ENCODE measurements around the gene HCLS1. TPM values are rescaled to one million over a fixed set of nuclear protein-coding genes. Genes with fewer than 3 reads are reported as not detected.

Gene HCLS1
- total RNA-seq, 2 experiments from 2014 or later = 183 to 193 TPM

DNA sequence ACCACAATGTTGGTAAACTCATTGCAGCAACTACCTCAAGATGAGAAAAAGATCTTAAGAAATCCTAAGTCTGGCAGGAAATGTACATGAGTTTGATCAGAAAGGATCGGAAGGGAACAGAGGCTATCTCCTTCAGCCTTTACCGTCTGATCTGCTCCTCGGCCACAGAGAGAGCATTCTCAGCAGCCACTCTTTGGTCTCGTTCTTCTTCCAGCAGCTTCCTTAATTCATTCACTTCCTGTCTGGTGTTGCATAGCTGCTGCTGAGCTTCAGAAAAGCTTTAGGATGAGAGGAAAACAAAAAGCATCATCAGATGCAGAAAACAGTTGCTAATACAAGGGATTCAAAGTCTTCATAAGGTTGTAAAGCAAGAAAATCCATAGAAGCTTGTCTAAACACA lies 6.6 kb upstream of the HCLS1 start:
- no peaks in the 10 kb centered on the region for H3K27me3 Mint-ChIP-seq
- H3K9me3 Mint-ChIP-seq = no peaks in the 10 kb centered on the region
- peaks cover 29% of the 10 kb centered on the region for H3K36me3 Mint-ChIP-seq
- H3K4me3 Mint-ChIP-seq = no peak overlapping the region
- DNase-seq = no peak
- H3K27ac Mint-ChIP-seq = no peak overlapping the region
- no peaks in the 10 kb centered on the region for H3K4me1 Mint-ChIP-seq

DNA sequence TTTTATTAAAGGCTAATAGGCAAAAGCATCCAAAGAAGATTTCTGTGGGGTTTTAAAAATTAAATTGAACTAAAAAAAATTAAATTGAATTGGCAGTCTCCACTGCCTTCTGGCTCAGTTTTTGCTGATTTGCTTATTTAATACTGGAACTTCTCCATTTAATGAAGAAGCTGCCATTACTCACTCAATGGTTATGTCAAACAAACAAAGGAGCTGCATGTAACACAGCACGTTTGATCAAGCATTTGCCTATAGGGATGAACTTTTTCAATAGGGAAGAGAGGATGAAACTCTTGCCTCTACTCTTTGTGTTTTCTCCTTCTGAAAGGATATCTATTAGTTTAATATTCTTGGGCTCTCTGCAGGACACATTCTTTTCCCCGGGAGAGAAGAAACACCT lies 4.8 kb upstream of the HCLS1 start:
- H3K9me3 Mint-ChIP-seq = no peaks in the 10 kb centered on the region
- peaks cover 10% of the 10 kb centered on the region for H3K4me1 Mint-ChIP-seq
- no peaks in the 10 kb centered on the region for H3K27me3 Mint-ChIP-seq
- no peak overlapping the region for H3K27ac Mint-ChIP-seq
- peaks cover 34% of the 10 kb centered on the region for H3K36me3 Mint-ChIP-seq
- no peak for DNase-seq
- no peak overlapping the region for H3K4me3 Mint-ChIP-seq

DNA sequence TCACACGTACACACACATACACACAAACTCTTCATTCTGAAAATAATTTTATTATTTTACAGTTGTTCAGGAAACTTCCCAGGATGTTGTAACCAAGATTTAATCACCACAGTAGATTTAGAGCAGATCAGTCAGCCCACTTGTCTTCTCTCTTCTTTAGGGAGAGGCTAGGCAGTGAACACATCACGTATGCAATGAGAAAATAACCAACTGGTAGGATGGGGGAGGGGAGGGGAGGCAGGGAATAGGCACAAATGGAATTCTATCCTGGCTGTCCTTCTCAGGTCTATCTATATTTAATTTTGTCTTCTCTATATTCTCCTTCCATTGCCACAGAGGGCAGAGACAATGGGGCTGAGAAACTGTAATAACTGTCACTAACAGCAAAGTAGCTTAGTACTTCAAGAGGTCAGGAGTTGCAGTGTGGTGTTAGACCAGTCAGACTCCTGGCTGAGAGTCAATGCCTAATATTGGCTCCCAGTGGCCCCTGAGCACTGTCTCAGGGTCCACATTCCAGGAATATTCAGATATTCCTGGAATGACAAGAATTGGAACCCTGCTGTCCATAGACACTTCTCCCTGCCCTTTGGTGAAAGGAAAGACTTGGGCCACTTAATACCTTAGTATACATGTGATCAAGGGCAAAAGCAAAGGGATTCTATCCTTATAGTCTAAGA lies 2.6 kb upstream of the HCLS1 start:
- DNase-seq = no peak
- Mint-ChIP-seq H3K9me3 (no peaks in the 10 kb centered on the region), H3K27ac (no peak overlapping the region), H3K4me1 (peaks cover 24% of the 10 kb centered on the region), H3K27me3 (no peaks in the 10 kb centered on the region), H3K36me3 (peaks cover 48% of the 10 kb centered on the region), H3K4me3 (no peak overlapping the region)

DNA sequence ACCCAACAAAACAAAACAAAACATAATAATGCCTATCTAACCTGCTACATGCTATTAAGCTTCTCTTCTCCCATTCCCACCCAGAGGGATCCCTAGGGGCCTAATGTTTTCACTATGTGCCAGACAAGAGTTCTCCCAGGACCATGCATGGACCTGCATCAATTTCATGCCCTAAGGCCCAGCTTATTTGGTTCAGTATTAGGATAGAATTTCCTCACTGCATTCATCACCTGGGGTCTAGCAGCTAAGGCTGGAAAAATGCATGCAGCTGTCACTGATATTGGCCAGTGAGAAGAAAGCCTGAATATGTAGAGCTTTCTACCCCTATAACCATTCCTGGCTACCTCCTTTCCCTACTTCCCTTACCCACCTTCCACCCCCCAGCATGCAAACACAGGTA lies 2.0 kb upstream of the HCLS1 start:
- H3K4me3 Mint-ChIP-seq = no peak overlapping the region
- no peaks in the 10 kb centered on the region for H3K9me3 Mint-ChIP-seq
- H3K36me3 Mint-ChIP-seq = peaks cover 52% of the 10 kb centered on the region
- DNase-seq = no peak
- no peak overlapping the region for H3K27ac Mint-ChIP-seq
- peaks cover 29% of the 10 kb centered on the region for H3K4me1 Mint-ChIP-seq
- H3K27me3 Mint-ChIP-seq = no peaks in the 10 kb centered on the region

DNA sequence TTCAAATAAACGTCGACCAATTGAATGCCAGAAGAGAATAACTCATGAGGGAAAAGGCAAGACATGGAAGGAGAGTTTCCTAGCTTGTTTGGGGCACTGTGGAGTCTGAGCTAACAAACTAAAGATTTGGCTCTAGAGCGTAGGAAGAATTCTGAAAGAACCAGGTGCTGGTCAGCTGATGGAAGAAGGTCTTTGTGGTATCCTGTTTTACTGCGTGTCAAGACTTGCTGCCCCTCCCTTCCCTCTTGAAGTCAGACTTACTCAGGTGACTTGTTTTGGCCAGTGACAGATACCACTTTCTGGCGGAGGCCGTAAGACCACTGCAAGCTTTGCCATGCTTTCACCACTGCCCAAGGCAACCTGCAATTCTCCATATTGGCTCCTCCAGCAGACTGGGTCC lies 673 bp upstream of the HCLS1 start:
- Mint-ChIP-seq H3K4me3 (peak overlapping the region; percentile 90), H3K9me3 (no peaks in the 10 kb centered on the region), H3K36me3 (peaks cover 65% of the 10 kb centered on the region), H3K27ac (peak overlapping the region; percentile 98), H3K27me3 (no peaks in the 10 kb centered on the region), H3K4me1 (peaks cover 40% of the 10 kb centered on the region)
- no peak for DNase-seq

DNA sequence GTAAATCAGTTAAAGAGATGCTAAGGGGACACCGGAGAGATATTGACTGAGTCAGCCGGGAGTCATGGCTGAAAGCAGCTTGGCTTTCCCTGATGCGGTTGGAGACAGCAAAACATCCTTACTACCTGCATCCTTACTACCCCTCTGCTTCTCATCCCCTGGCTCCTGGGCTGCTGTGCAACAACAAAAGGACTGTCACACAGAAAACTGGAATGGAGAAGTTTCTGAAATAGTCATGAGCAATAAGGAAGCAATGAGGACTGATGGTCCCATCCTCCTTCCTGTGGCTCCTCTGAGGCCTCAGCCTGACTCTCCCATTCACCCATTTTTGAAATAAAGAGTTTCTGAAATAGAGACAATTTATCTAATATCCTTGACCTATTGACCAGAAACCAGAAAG lies 1.1 kb downstream of the HCLS1 start:
- peaks cover 69% of the 10 kb centered on the region for H3K36me3 Mint-ChIP-seq
- peak overlapping the region; percentile 90 for H3K4me3 Mint-ChIP-seq
- peaks cover 50% of the 10 kb centered on the region for H3K4me1 Mint-ChIP-seq
- no peaks in the 10 kb centered on the region for H3K27me3 Mint-ChIP-seq
- no peaks in the 10 kb centered on the region for H3K9me3 Mint-ChIP-seq
- peak overlapping the region; percentile 98 for H3K27ac Mint-ChIP-seq
- no peak for DNase-seq

DNA sequence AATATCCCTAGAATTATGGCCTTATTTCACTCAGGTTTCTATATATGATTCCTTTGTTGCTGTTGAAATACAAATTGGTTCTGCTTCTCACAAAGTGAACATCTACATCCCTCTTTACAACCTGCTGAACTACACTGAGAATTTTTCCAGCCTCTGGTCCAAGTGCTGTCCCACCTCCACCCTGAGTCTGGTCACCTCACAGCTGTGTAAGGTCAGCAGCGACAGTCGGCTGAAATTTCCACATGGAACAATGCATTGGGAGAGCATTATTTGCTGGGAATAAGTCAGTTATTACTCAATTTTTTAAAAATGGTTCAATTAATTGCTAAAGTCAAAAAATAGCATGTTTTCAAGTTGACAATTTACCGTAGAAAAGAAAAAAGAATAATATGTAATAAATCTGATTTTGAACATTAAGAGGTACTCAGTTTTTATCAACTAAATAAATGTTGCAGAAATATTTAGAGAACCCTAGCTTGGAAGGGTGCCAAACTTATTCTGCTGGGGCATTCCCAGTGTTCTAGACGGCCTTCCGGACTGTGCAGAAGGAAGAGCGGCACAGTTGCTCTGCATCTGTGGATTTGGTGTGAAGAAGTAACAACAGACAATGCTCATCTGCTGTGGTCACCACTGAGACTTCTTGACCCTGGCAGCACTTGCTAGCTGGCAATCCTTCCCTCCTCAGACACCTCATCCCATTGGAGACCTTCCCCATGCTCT lies 1.8 kb downstream of the HCLS1 start:
- Mint-ChIP-seq H3K36me3 (peaks cover 70% of the 10 kb centered on the region), H3K9me3 (no peaks in the 10 kb centered on the region)
- no peak for DNase-seq

DNA sequence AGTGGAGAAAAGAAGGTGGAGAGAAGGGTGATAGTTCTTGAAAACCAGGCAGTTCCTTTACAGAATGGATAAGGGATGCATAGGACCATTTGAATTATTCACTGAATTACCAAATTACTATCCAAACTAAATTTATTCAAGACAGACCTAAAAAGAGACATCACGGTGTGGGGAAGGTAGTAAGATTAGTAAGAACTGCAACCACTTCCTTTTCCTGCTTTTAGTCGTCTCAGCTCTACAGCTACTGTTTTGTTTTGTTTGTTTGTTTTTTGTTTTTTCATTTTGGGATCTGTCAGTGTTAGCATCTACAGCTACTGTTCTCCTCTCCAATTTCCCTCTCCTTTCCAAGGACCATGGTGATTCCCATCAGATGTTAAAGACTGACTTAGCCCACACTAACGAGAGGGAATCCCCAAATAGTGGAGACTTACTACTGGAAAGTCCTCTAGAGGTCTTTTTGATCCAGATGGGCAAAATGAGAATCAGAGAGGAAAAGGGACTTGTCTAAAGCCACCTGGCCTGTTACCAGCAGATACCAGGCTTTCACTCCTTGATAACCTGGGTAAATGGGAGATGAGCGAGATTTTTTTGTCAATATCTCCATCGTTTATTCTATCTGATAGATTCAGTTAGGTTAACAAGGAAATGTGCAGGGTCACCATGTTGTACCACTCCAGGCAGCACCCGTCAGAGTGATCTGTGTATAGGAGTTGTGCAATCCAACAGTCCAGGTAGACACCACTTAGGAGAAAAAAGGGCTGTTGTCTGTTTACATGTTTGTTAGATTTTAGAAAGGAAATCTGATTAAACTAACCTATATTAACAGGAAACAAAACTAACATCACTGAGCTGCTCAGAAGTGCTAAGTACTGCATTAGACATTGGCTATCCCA lies 6.0 kb downstream of the HCLS1 start:
- H3K36me3 Mint-ChIP-seq = peaks cover 74% of the 10 kb centered on the region
- H3K27ac Mint-ChIP-seq = peak overlapping the region; percentile 83
- no peaks in the 10 kb centered on the region for H3K9me3 Mint-ChIP-seq
- peak overlapping the region; percentile 11 for H3K4me3 Mint-ChIP-seq
- H3K4me1 Mint-ChIP-seq = peaks cover 71% of the 10 kb centered on the region
- DNase-seq = no peak
- no peaks in the 10 kb centered on the region for H3K27me3 Mint-ChIP-seq

More for the DNA sequence above, 1.8 kb downstream of the HCLS1 start:
- Mint-ChIP-seq H3K4me1 (peaks cover 56% of the 10 kb centered on the region), H3K27me3 (no peaks in the 10 kb centered on the region), H3K4me3 (peak overlapping the region; percentile 90), H3K27ac (peak overlapping the region; percentile 98)

DNA sequence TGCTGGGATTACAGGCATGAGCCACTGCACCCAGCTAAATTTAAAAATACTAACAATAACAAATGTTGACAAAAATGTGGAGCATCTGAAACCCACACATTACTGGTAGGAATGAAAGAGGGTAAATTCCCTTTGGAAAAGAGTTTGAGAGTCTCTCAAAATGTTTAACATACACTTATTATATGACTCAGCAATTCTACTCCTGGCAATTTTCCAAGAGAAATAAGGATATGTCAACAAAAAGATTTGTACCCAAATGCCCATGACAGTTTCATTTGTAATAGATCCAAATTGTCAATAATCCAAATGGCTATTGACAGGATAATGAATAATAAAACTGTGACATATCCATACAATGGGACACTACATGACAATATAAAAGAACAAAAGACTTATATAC lies 9.0 kb downstream of the HCLS1 start:
- Mint-ChIP-seq H3K4me3 (no peak overlapping the region), H3K9me3 (no peaks in the 10 kb centered on the region), H3K27me3 (no peaks in the 10 kb centered on the region), H3K4me1 (peaks cover 57% of the 10 kb centered on the region), H3K36me3 (peaks cover 59% of the 10 kb centered on the region), H3K27ac (no peak overlapping the region)
- DNase-seq = no peak

DNA sequence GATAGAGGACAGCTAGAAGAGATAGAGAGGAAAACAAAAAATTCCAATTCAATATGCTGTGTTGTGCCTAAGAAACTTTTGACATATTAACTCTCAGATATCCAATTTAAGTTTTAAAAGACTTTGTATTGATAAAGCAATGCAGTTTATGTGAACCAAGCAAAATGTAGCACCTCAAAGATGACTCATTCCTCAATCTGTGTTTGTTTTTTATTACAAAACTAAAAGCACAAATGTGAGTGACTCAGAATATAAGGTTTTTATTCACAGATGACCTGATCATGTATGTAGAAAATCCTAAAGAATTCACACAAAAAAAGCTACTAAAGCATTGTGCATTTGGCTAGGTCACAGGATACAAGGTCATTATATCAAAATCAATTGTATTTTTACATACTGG lies 11.1 kb downstream of the HCLS1 start:
- Mint-ChIP-seq H3K27ac (no peak overlapping the region), H3K9me3 (no peaks in the 10 kb centered on the region), H3K4me3 (no peak overlapping the region), H3K4me1 (peaks cover 45% of the 10 kb centered on the region), H3K36me3 (peaks cover 50% of the 10 kb centered on the region), H3K27me3 (no peaks in the 10 kb centered on the region)
- DNase-seq = no peak

DNA sequence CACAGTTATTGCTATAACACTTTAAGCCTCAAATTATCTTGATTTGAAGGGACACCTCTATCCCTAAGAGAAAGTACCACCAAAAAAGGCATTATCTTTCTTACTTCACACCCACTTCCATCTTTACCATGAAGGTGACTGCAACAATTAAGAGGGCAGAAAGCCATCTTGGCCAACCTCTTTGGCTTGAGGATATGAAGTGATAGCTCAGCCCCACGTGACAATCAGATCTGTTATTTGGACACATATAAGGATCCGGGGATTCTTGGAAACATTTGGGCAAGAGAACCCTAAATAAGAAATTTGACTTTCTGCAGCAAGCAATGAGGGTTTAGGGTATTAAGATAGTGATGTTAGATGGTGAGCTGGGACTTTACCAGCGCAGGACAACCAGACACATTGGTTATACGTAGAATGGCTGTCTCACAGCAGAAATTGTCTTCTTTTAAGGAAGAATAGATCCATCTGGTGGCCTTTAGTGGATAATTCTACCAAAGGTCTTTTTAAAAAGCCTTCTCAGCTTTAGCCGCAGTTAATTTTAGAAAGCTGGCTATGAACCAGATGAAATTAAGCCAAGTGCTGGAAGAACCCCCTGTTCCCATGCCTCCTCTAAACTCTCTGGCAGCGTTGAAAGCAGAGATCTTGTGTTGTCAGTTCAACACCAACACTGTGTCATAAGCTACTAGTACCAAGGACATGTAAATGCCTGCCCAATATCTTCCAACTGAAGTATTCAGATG lies 12.3 kb downstream of the HCLS1 start:
- Mint-ChIP-seq H3K4me1 (peaks cover 35% of the 10 kb centered on the region), H3K27me3 (no peaks in the 10 kb centered on the region), H3K4me3 (no peak overlapping the region), H3K36me3 (peaks cover 51% of the 10 kb centered on the region), H3K27ac (no peak overlapping the region), H3K9me3 (no peaks in the 10 kb centered on the region)
- DNase-seq = no peak

DNA sequence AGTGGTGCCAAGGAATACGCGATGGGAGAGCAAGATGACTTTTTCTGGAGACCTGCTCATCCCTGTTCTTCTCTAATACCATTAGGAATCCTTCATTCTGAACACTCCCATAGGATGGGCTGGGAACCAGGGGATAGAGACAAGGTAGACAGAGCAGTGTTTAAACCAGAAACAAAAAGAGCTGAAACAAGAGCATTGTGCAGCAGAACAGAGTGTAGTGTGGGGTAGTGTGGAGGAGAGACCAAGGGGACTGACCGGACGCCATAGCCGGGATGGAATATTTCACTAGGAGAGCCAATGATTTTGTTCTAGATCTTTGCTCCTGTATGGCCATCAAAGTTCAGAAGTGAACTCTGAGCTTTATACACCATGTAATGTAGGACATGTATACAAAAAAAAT lies 15.6 kb downstream of the HCLS1 start:
- no peak overlapping the region for H3K27ac Mint-ChIP-seq
- peaks cover 27% of the 10 kb centered on the region for H3K4me1 Mint-ChIP-seq
- H3K36me3 Mint-ChIP-seq = peaks cover 54% of the 10 kb centered on the region
- H3K9me3 Mint-ChIP-seq = no peaks in the 10 kb centered on the region
- no peaks in the 10 kb centered on the region for H3K27me3 Mint-ChIP-seq
- DNase-seq = no peak
- no peak overlapping the region for H3K4me3 Mint-ChIP-seq

DNA sequence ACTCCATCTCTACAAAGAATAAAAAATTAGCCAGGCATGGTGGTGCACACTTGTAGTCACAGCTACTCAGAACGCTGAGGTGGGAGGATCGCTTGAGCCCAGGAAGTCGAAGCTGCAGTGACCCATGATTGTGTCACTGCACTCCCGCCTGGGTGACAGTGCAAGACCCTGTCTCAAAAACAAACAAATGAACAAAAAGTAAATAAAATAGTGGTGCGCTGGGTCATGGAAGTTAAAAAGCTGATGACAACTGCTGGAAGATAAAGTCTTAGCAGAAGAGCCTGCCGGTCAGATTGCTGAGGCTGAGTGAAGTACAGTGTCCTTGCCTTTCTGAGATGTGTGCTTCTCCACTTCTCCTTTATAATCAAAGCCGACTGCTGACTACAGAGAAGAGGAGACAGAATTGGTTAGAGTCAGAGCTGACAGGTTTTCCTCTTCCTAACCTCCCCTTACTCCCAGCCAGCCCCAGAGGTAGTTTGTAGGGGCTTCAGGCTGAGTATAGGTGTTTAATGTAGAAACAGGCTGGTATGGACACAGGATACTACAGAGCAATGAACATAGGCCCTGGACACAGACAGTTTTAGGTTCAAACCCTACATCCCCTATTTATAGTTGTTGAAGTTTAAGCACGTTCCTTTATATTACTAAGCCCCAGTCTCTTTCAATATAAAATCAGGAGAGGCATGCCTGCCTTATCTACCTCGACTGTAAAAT lies 17.9 kb downstream of the HCLS1 start:
- H3K27ac Mint-ChIP-seq = peak overlapping the region; percentile 74
- no peak for DNase-seq
- H3K4me3 Mint-ChIP-seq = no peak overlapping the region
- H3K4me1 Mint-ChIP-seq = peaks cover 24% of the 10 kb centered on the region
- no peaks in the 10 kb centered on the region for H3K9me3 Mint-ChIP-seq
- H3K36me3 Mint-ChIP-seq = peaks cover 60% of the 10 kb centered on the region
- H3K27me3 Mint-ChIP-seq = no peaks in the 10 kb centered on the region

DNA sequence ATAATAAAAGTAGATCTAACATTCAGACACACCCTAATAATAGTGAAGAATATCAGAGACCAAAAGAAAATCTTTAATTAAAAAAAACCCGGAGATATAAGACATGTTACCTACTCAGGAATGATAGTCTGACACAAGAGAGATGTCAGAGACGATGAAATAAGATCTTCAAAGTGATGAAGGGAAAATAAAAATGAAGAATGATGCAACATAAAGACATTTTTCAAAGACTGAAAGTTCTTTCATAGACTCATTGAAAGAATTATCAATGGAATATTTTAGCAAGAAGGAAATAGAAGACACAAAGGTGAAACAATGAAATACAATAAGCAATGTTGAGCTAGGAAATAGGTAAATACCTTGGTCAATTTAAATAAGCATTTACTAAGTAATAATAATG lies 19.6 kb downstream of the HCLS1 start:
- Mint-ChIP-seq H3K36me3 (peaks cover 58% of the 10 kb centered on the region), H3K4me3 (peak overlapping the region; percentile 29)

More for the DNA sequence above, 19.6 kb downstream of the HCLS1 start:
- peaks cover 24% of the 10 kb centered on the region for H3K4me1 Mint-ChIP-seq
- peak overlapping the region; percentile 95 for H3K27ac Mint-ChIP-seq
- no peaks in the 10 kb centered on the region for H3K27me3 Mint-ChIP-seq
- no peaks in the 10 kb centered on the region for H3K9me3 Mint-ChIP-seq
- no peak for DNase-seq

Data from activated naive CD8-positive, alpha-beta T cell treated with anti-CD3 and anti-CD28 coated beads for 36 hours (primary cell).